Astrocyte (in vitro differentiated cells and primary cell): ENCODE measurements around the gene JAG2. TPM values are rescaled to one million over a fixed set of nuclear protein-coding genes. Genes with fewer than 3 reads are reported as not detected.

Source experiments
- DNase-seq: peaks from one replicate; pipeline ENCODE4 v3.0.0-alpha.2; 2010; ENCODE audit warnings: low read depth
- FAIRE-seq: peaks from 2 replicates; lab custom pipeline; 2011; peaks lifted over from hg19 to GRCh38; lab: Jason Lieb, UNC
- H2AFZ ChIP-seq: 2 replicates; pipeline ENCODE4 v1.6.0; 2012; ENCODE audit warnings: low read depth, low read length, inconsistent platforms
- H3K27ac ChIP-seq: 2 replicates; pipeline ENCODE4 v1.5.1; 2011; ENCODE audit warnings: low read depth, low read length, inconsistent platforms
- H3K27me3 ChIP-seq: 2 replicates; pipeline ENCODE4 v1.6.0; 2011; ENCODE audit warnings: low read length, inconsistent platforms; ENCODE audit not compliant: insufficient read depth
- H3K36me3 ChIP-seq: 2 replicates; pipeline ENCODE4 v1.5.1; 2011; ENCODE audit warnings: low read length, inconsistent platforms; ENCODE audit not compliant: insufficient read depth
- H3K4me1 ChIP-seq: 2 replicates; pipeline ENCODE4 v1.5.1; 2011; ENCODE audit warnings: low read length, inconsistent platforms; ENCODE audit not compliant: insufficient read depth
- H3K4me2 ChIP-seq: 2 replicates; pipeline ENCODE4 v1.6.0; 2012; ENCODE audit warnings: low read length, inconsistent platforms
- H3K4me3 ChIP-seq: 2 replicates; pipeline ENCODE4 v1.5.1; 2011; ENCODE audit warnings: low read depth, mild to moderate bottlenecking, low read length, inconsistent platforms; ENCODE audit not compliant: insufficient read depth
- H3K79me2 ChIP-seq: 2 replicates; pipeline ENCODE4 v1.6.0; 2012; ENCODE audit warnings: mild to moderate bottlenecking, low read length, inconsistent platforms; ENCODE audit not compliant: insufficient read depth
- H3K9ac ChIP-seq: 2 replicates; pipeline ENCODE4 v1.6.0; 2012; ENCODE audit warnings: mild to moderate bottlenecking, low read length, inconsistent platforms
- H3K9me3 ChIP-seq: 2 replicates; pipeline ENCODE4 v1.5.1; 2012; ENCODE audit warnings: low read depth, mild to moderate bottlenecking, low read length, inconsistent platforms; ENCODE audit not compliant: insufficient read depth
- H4K20me1 ChIP-seq: 2 replicates; pipeline ENCODE4 v1.6.0; 2012; ENCODE audit warnings: low read length, inconsistent platforms; ENCODE audit not compliant: insufficient read depth
- H3K27ac Mint-ChIP-seq: one replicate; pipeline ENCODE4 v1.8.0; 2021; ENCODE audit warnings: mild to moderate bottlenecking, mixed read lengths; ENCODE audit not compliant: unreplicated experiment
- H3K27me3 Mint-ChIP-seq: one replicate; pipeline ENCODE4 v1.8.0; 2021; ENCODE audit warnings: low read depth, mixed read lengths; ENCODE audit not compliant: unreplicated experiment
- H3K36me3 Mint-ChIP-seq: one replicate; pipeline ENCODE4 v1.8.0; 2021; ENCODE audit warnings: low read depth, mixed read lengths; ENCODE audit not compliant: unreplicated experiment
- H3K4me1 Mint-ChIP-seq: one replicate; pipeline ENCODE4 v1.8.0; 2021; ENCODE audit warnings: low read depth, mixed read lengths; ENCODE audit not compliant: unreplicated experiment
- H3K4me3 Mint-ChIP-seq: one replicate; pipeline ENCODE4 v1.8.0; 2021; ENCODE audit warnings: mild to moderate bottlenecking, moderate library complexity, mixed read lengths; ENCODE audit not compliant: unreplicated experiment
- H3K9me3 Mint-ChIP-seq: one replicate; pipeline ENCODE4 v1.8.0; 2021; ENCODE audit warnings: mild to moderate bottlenecking, mixed read lengths; ENCODE audit not compliant: unreplicated experiment
- CTCF ChIP-seq: IDR thresholded peaks from 2 replicates; pipeline ENCODE4 v1.5.1; 2011; ENCODE audit warnings: low read depth, mild to moderate bottlenecking, inconsistent platforms, low read length, moderate library complexity; ENCODE audit not compliant: insufficient read depth
- EZH2 ChIP-seq: IDR thresholded peaks from 2 replicates; pipeline ENCODE4 v1.6.1; 2012; ENCODE audit warnings: mild to moderate bottlenecking, low read length, inconsistent platforms; ENCODE audit not compliant: insufficient read depth
- total RNA-seq: library from RNA; stranded (reverse); gene quantifications from 2 replicates; pipeline ENCODE4 v1.2.1, GENCODE V29; 2021

JAG2 gene
- total RNA-seq, 1 donor from 2014 or later, result 6.6 TPM

- Histone ChIP-seq H3K27me3 (peaks cover 38% of the 10 kb centered on the region), H3K4me1 (no peaks in the 10 kb centered on the region), H3K27ac (no peak overlapping the region), H3K4me3 (no peak overlapping the region), H3K9ac (no peak overlapping the region), H2AFZ (no peak overlapping the region), H3K79me2 (no peaks in the 10 kb centered on the region), H3K9me3 (no peaks in the 10 kb centered on the region), H3K36me3 (no peaks in the 10 kb centered on the region), H4K20me1 (no peaks in the 10 kb centered on the region), H3K4me2 (no peak overlapping the region)
- Mint-ChIP-seq H3K4me1 (no peaks in the 10 kb centered on the region), H3K27ac (no peak overlapping the region), H3K27me3 (peaks cover 60% of the 10 kb centered on the region), H3K36me3 (no peaks in the 10 kb centered on the region), H3K4me3 (no peak overlapping the region), H3K9me3 (peaks cover 5% of the 10 kb centered on the region)
- DNase-seq (no peak), FAIRE-seq (no peak)
- no peak for TF ChIP-seq CTCF
- TF ChIP-seq EZH2, result no peak
These were observed 63.4 kb downstream of the JAG2 start for GRCh38 chr14:105105158-105105557.

GRCh38 chr14:105102893-105103292, 65.7 kb downstream of the JAG2 start:
- no peak for DNase-seq
- Histone ChIP-seq H2AFZ (no peak overlapping the region), H3K4me3 (no peak overlapping the region), H3K9ac (no peak overlapping the region), H3K4me1 (no peaks in the 10 kb centered on the region), H3K79me2 (no peaks in the 10 kb centered on the region), H3K9me3 (peaks cover 6% of the 10 kb centered on the region), H3K27ac (no peak overlapping the region), H3K36me3 (no peaks in the 10 kb centered on the region), H4K20me1 (no peaks in the 10 kb centered on the region), H3K27me3 (peaks cover 33% of the 10 kb centered on the region), H3K4me2 (no peak overlapping the region)
- H3K36me3 Mint-ChIP-seq, result no peaks in the 10 kb centered on the region
- no peaks in the 10 kb centered on the region for H3K4me1 Mint-ChIP-seq
- no peak overlapping the region for H3K4me3 Mint-ChIP-seq
- no peak for TF ChIP-seq EZH2
- no peak for TF ChIP-seq CTCF
- H3K27ac Mint-ChIP-seq, result no peak overlapping the region
- peaks cover 21% of the 10 kb centered on the region for H3K9me3 Mint-ChIP-seq
- FAIRE-seq, result no peak
- peaks cover 56% of the 10 kb centered on the region for H3K27me3 Mint-ChIP-seq

- DNase-seq (no peak), FAIRE-seq (no peak)
- Histone ChIP-seq H3K27ac (no peak overlapping the region), H3K4me1 (no peaks in the 10 kb centered on the region), H3K79me2 (no peaks in the 10 kb centered on the region), H2AFZ (no peak overlapping the region), H3K4me3 (no peak overlapping the region), H3K9ac (no peak overlapping the region), H4K20me1 (no peaks in the 10 kb centered on the region), H3K36me3 (no peaks in the 10 kb centered on the region), H3K4me2 (no peak overlapping the region), H3K27me3 (peaks cover 31% of the 10 kb centered on the region), H3K9me3 (peaks cover 6% of the 10 kb centered on the region)
- H3K27me3 Mint-ChIP-seq, result peaks cover 51% of the 10 kb centered on the region
- TF ChIP-seq CTCF, result no peak
- TF ChIP-seq EZH2, result no peak
- no peak overlapping the region for H3K27ac Mint-ChIP-seq
- peaks cover 21% of the 10 kb centered on the region for H3K9me3 Mint-ChIP-seq
- no peaks in the 10 kb centered on the region for H3K4me1 Mint-ChIP-seq
- H3K4me3 Mint-ChIP-seq, result no peak overlapping the region
- H3K36me3 Mint-ChIP-seq, result no peaks in the 10 kb centered on the region
These were observed 66.2 kb downstream of the JAG2 start for GRCh38 chr14:105102361-105102870.
